Stimulated activated CD4-positive, alpha-beta T cell treated with anti-CD3 and anti-CD28 coated beads, Interleukin-1b, Interleukin-23, amount 100 ng/mL, for 1 hour (primary cell): ENCODE results near the gene CLDN6.

Source experiments
- DNase-seq, 2 donors: peaks; one replicate each; pipeline ENCODE4 v3.0.0-alpha.2; 2020; ENCODE audit warnings: low read depth in 2 of 2

CLDN6 gene

DNA sequence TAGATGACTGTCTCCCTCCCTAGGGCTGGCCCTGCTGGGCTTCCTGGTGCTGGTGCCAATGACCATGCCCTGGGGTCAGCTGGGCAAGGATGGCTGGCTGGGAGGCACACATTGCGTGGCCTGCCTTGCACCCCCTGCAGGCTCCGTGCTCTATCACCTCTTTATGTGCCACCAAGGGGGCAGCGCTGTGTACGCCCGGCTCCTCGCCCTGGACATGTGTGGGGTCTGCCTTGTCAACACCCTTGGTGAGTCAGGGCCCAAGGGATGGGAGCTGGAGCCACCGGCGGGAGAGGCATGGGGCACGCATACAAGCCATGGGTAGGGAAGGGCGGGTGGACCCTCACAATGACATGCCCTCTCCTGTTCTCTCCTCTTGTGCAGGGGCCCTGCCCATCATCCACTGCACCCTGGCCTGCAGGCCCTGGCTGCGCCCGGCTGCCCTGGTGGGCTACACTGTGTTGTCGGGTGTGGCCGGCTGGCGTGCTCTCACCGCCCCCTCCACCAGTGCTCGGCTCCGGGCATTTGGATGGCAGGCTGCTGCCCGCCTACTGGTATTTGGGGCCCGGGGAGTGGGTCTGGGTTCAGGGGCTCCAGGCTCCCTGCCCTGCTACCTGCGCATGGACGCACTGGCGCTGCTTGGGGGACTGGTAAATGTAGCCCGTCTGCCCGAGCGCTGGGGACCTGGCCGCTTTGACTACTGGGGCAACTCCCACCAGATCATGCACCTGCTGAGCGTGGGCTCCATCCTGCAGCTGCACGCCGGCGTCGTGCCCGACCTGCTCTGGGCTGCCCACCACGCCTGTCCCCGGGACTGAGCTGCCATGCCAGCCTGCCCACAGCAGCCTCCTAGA, 46.6 kb downstream of the CLDN6 start:
- DNase-seq, result no peak

DNA sequence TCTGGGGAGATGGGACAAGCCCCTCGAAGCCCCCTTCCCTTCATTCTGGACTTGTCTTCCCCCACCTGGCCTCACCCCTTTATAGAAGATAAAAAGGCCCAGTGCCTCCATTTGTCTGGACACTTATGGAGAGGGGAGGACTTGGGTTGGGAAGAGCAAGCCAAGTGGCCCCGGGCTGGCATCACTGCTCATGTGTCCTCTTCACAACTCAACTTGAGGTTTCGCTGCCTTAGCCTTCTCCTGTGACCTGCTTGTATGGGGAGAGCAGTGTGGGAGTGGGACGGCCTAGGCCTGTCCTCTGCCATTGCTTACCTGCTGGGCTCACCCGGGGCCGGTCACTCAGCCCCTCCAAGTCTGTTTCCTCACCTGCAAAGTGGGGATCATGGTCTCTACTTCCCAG, 47.4 kb downstream of the CLDN6 start:
- no peak for DNase-seq

- DNase-seq, result peak in 1 of 2 donors; percentile 47
Measured at GRCh38 chr16:2969545-2970521, 48.1 kb downstream of the CLDN6 start.

DNA sequence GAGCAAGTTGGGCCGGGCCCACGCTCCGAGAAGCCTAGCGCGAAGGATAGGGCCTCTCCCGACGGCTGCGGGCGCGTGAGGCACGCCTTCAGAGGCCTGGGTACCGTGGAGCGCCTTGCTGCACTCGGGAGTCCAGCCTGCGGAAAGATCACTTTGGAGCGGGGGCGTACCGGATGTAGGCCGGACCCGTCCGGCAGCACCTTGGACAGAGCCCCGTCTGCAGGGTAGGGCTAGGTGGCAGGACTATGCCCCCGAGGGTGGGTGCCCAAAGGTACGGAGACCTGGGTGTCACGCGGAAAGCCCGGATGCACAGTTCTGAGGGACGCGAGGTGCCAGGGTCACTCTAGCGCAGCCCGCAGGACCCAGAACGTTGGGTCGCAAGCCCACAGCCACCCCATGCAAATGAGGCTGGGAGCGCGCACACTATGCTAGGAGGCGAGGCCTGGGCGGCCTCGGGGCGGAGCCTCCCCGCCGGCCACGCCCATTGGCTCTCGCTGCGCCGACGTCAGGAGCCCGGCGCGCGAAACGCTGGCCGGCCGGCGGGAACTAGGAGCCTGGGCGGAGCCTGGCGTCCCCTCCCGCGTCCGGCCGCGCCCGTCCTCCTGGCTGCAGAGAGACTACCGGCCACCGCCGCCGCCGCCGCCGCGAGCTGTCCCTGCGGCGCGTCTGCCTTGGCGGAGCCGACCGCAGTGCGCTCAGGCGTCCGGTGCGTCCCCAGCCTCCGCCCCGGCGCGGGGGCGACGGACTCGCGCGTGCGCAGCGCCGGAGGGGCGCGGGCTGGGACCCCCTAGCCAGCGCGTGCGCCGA, 49.0 kb downstream of the CLDN6 start, which contains the start of gene PAQR4:
Gene PAQR4, plus strand, starts transcription at position 611 of the 807 bp plus-strand sequence. CDS start 327 bp downstream, outside the sequence.
- DNase-seq, result peak; percentile 32 to 56

DNA sequence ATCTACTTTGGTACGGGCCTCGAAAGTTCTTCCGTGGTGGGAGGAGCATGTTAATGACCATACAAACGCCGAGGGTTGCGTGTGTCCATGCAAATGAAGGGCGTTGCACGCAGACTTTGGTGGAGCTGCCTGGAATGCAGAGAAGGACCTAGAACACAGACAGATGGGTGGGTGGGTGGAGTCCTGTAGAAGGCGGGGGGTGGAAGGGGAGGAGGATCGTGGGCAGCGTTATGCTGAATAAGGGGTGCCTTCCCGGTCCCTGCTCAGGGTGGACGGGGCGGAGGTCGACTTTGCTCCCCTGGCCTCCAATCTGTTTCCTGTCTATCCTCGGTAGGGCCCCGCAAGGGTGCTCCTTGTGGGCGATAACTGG, 49.6 kb downstream of the CLDN6 start:
- DNase-seq, result no peak

DNA sequence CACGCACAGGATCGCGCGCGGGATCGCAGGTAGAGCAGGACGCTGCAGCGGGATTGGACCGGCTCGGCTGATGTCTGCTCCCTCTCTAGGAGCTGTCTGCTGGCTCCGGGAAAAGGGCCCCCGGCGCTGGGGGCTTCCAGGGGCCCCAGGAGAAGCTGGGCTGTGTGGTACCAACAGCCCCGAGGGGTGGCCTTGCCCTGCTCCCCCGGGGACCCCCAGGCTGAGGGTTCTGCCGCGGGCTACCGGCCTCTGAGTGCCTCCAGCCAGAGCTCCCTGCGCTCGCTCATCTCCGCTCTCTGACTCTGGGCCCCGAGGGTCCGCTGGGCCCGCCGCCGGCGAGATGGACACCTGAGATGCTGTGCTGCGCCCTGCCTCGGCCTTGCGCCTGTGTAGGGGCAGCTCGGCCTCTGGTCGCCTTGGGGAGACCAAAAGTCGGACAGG, 50.2 kb downstream of the CLDN6 start:
- no peak for DNase-seq

GRCh38 chr16:2967211-2967631, 50.8 kb downstream of the CLDN6 start:
- DNase-seq, result no peak

GRCh38 chr16:2966808-2967191, 51.2 kb downstream of the CLDN6 start:
- DNase-seq, result no peak

GRCh38 chr16:2966043-2966807, 51.8 kb downstream of the CLDN6 start:
- no peak for DNase-seq
